SK-N-SH treated with all-trans-retinoic acid at 6 μM for 48 hours (cell line): Measurements from ENCODE around the gene AAGAB.
A peak's percentile ranks its signal among the peaks of the same experiment; 100 is the strongest.

Source experiments
- ATAC-seq: fragments of 200-7000 bp; cut with Tn5 transposase; 3 replicates; pipeline ENCODE4 v1.9.1; 2020; ENCODE audit warnings: mild to moderate bottlenecking, moderate library complexity
- ARNTL ChIP-seq: fragments of 450-650 bp; formaldehyde crosslinking; IDR thresholded peaks from 2 replicates; pipeline ENCODE4 v1.5.0; 2020; ENCODE audit warnings: low read depth, mild to moderate bottlenecking, moderate library complexity, borderline replicate concordance
- BACH2 ChIP-seq: fragments of 250-450 bp; sonication (Bioruptor Pico); IDR thresholded peaks from 2 replicates; pipeline ENCODE4 v1.9.0; 2021; ENCODE audit warnings: mild to moderate bottlenecking, borderline replicate concordance
- CREB5 ChIP-seq: fragments of 250-450 bp; sonication (Bioruptor Pico); IDR thresholded peaks from 2 replicates; pipeline ENCODE4 v1.5.1; 2020; ENCODE audit warnings: low read depth, mild to moderate bottlenecking, moderate library complexity
- CSDC2 ChIP-seq: fragments of 250-450 bp; sonication (Bioruptor Pico); IDR thresholded peaks from 2 replicates; pipeline ENCODE4 v1.5.0; 2020; ENCODE audit warnings: mild to moderate bottlenecking, moderate library complexity
- GLIS3 ChIP-seq: fragments of 250-450 bp; sonication (Bioruptor Pico); IDR thresholded peaks from 2 replicates; pipeline ENCODE4 v1.5.0; 2020; ENCODE audit warnings: mild to moderate bottlenecking, moderate library complexity
- ISL1 ChIP-seq: fragments of 250-450 bp; sonication (Bioruptor Pico); IDR thresholded peaks from 2 replicates; pipeline ENCODE4 v2.1.2; 2022; ENCODE audit warnings: mild to moderate bottlenecking, moderate library complexity
- OSR1 ChIP-seq: fragments of 250-450 bp; sonication (Bioruptor Pico); IDR thresholded peaks from 2 replicates; pipeline ENCODE4 v1.8.0; 2022; ENCODE audit warnings: moderate library complexity, mild to moderate bottlenecking, inconsistent platforms
- RARB ChIP-seq: fragments of 250-450 bp; sonication (Bioruptor Pico); IDR thresholded peaks from 2 replicates; pipeline ENCODE4 v1.8.0; 2021; ENCODE audit warnings: mild to moderate bottlenecking, moderate library complexity
- SNAI2 ChIP-seq: fragments of 250-450 bp; sonication (Bioruptor Pico); IDR thresholded peaks from 2 replicates; pipeline ENCODE4 v1.5.0; 2020; ENCODE audit warnings: mild to moderate bottlenecking, moderate library complexity
- TCF4 ChIP-seq: fragments of 250-450 bp; sonication (Bioruptor Pico); IDR thresholded peaks from 2 replicates; pipeline ENCODE4 v1.8.0; 2021; ENCODE audit warnings: mild to moderate bottlenecking, moderate library complexity, borderline replicate concordance
- TOX ChIP-seq: fragments of 250-450 bp; sonication (Bioruptor Pico); IDR thresholded peaks from 2 replicates; pipeline ENCODE4 v1.8.0; 2021; ENCODE audit warnings: mild to moderate bottlenecking, moderate library complexity, borderline replicate concordance
- TSHZ2 ChIP-seq: fragments of 250-450 bp; sonication (Bioruptor Pico); IDR thresholded peaks from 2 replicates; pipeline ENCODE4 v1.5.0; 2020; ENCODE audit warnings: mild to moderate bottlenecking, moderate library complexity
- ZC3H10 ChIP-seq: fragments of 250-450 bp; sonication (Bioruptor Pico); IDR thresholded peaks from 2 replicates; pipeline ENCODE4 v1.5.1; 2021; ENCODE audit warnings: mild to moderate bottlenecking, moderate library complexity
- ZFP3 ChIP-seq: fragments of 250-450 bp; sonication (Bioruptor Pico); IDR thresholded peaks from 2 replicates; pipeline ENCODE4 v1.5.0; 2020; ENCODE audit warnings: mild to moderate bottlenecking, moderate library complexity
- ZFP30 ChIP-seq: fragments of 450-650 bp; formaldehyde crosslinking; IDR thresholded peaks from 2 replicates; pipeline ENCODE4 v1.5.0; 2022; ENCODE audit warnings: mild to moderate bottlenecking, moderate library complexity
- ZNF565 ChIP-seq: fragments of 450-650 bp; formaldehyde crosslinking; conservative IDR thresholded peaks from 2 replicates; pipeline ENCODE4 v1.5.0; 2020; ENCODE audit warnings: low read depth, mild to moderate bottlenecking, moderate library complexity
- ZNF70 ChIP-seq: fragments of 450-650 bp; formaldehyde crosslinking; IDR thresholded peaks from 2 replicates; pipeline ENCODE4 v1.5.0; 2020; ENCODE audit warnings: mild to moderate bottlenecking, moderate library complexity
- ZNF8 ChIP-seq: fragments of 450-650 bp; formaldehyde crosslinking; IDR thresholded peaks from 2 replicates; pipeline ENCODE4 v1.5.0; 2020; ENCODE audit warnings: mild to moderate bottlenecking, moderate library complexity
- TF ChIP-seq, protein P1 (sequence below): fragments of 250-450 bp; sonication (Bioruptor Pico); IDR thresholded peaks from 2 replicates; pipeline ENCODE4 v1.5.1; 2021; ENCODE audit warnings: mild to moderate bottlenecking, moderate library complexity
- TF ChIP-seq, protein P2 (sequence below): fragments of 250-450 bp; sonication (Bioruptor Pico); IDR thresholded peaks from 2 replicates; pipeline ENCODE4 v1.8.0; 2020; ENCODE audit warnings: mild to moderate bottlenecking, moderate library complexity, borderline replicate concordance
- TF ChIP-seq, protein P3 (sequence below): fragments of 250-450 bp; sonication (Bioruptor Pico); IDR thresholded peaks from 2 replicates; pipeline ENCODE4 v1.8.0; 2021; ENCODE audit warnings: low read depth, mild to moderate bottlenecking, moderate library complexity, borderline replicate concordance

AAGAB gene

DNA sequence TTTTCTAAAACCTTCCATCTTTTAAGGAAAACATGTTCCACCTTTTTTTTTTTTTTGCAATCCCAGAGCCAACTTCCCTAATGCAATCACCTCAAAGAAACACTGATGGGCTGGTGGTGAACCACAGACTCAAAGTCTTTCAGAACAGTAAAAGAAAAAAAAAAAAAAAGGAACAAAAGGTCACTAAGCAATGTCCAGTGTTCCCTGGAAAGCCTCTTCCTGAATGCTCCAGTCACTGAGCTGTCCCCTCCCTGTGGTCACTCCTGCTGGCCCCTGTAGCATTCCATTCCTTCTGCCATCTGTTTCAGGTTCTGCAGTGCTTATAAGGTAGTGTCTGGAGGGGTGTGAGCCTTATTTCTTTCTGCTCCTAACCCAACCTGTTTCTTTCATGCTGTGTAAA, 53.3 kb downstream of the AAGAB start:
- no peak for TF ChIP-seq ZNF565 (CRISPR knock-in tag)
- 0 out of 2 replicates have a peak, but pooled peaks have one; percentile 6 for TF ChIP-seq TCF4 (CRISPR knock-in tag)
- TF ChIP-seq ZFP30 (CRISPR knock-in tag) = no peak
- peak; percentile 23; the same call in 1 of the 3 replicates for ATAC-seq

- 0 out of 2 replicates have a peak, but pooled peaks have one; percentile 6 for TF ChIP-seq CREB5 (CRISPR knock-in tag)
- no peak for TF ChIP-seq SNAI2 (CRISPR knock-in tag)
- TF ChIP-seq, all 23 proteins: peak for 1
- ATAC-seq = peak; percentile 12; the same call in 1 of the 3 replicates
Measured at GRCh38 chr15:67199881-67200763, 54.3 kb downstream of the AAGAB start.

DNA sequence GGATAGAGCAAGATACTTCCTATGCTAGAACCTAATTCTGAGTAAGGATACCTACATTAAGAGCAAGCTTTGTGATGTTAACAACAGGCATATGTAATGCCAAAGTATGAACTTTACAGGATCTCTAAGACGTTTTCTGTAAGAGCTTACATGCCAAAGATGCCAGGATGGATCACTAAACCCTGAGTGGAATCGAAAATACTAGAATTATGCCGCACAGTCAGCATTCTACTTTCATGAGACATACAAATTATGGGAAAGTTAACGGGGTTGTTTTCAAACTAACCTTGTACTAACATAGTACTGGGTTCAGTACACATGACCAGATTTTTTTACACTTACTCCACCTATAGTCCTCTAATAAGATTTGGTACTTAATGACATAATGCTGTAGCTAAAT, 55.1 kb downstream of the AAGAB start:
- no peak for ATAC-seq

More for the DNA sequence above, 55.1 kb downstream of the AAGAB start:
- TF ChIP-seq OSR1 (no peak), ARNTL (CRISPR knock-in tag) (no peak), CSDC2 (CRISPR knock-in tag) (no peak), RARB (CRISPR knock-in tag) (no peak), TOX (CRISPR knock-in tag) (no peak), TCF4 (CRISPR knock-in tag) (no peak), ZNF565 (CRISPR knock-in tag) (no peak), GLIS3 (CRISPR knock-in tag) (no peak), BACH2 (CRISPR knock-in tag) (no peak), ZNF70 (CRISPR knock-in tag) (no peak), ZFP3 (CRISPR knock-in tag) (no peak), SNAI2 (CRISPR knock-in tag) (no peak), CREB5 (CRISPR knock-in tag) (no peak), ZC3H10 (no peak), ISL1 (CRISPR knock-in tag) (no peak), TSHZ2 (CRISPR knock-in tag) (no peak), ZNF8 (no peak)
- TF ChIP-seq, protein P1, sequence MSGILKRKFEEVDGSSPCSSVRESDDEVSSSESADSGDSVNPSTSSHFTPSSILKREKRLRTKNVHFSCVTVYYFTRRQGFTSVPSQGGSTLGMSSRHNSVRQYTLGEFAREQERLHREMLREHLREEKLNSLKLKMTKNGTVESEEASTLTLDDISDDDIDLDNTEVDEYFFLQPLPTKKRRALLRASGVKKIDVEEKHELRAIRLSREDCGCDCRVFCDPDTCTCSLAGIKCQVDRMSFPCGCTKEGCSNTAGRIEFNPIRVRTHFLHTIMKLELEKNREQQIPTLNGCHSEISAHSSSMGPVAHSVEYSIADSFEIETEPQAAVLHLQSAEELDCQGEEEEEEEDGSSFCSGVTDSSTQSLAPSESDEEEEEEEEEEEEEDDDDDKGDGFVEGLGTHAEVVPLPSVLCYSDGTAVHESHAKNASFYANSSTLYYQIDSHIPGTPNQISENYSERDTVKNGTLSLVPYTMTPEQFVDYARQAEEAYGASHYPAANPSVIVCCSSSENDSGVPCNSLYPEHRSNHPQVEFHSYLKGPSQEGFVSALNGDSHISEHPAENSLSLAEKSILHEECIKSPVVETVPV (CRISPR knock-in tag) = no peak
- TF ChIP-seq, protein P2, sequence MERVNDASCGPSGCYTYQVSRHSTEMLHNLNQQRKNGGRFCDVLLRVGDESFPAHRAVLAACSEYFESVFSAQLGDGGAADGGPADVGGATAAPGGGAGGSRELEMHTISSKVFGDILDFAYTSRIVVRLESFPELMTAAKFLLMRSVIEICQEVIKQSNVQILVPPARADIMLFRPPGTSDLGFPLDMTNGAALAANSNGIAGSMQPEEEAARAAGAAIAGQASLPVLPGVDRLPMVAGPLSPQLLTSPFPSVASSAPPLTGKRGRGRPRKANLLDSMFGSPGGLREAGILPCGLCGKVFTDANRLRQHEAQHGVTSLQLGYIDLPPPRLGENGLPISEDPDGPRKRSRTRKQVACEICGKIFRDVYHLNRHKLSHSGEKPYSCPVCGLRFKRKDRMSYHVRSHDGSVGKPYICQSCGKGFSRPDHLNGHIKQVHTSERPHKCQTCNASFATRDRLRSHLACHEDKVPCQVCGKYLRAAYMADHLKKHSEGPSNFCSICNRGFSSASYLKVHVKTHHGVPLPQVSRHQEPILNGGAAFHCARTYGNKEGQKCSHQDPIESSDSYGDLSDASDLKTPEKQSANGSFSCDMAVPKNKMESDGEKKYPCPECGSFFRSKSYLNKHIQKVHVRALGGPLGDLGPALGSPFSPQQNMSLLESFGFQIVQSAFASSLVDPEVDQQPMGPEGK (CRISPR knock-in tag) = no peak
- TF ChIP-seq, protein P3, sequence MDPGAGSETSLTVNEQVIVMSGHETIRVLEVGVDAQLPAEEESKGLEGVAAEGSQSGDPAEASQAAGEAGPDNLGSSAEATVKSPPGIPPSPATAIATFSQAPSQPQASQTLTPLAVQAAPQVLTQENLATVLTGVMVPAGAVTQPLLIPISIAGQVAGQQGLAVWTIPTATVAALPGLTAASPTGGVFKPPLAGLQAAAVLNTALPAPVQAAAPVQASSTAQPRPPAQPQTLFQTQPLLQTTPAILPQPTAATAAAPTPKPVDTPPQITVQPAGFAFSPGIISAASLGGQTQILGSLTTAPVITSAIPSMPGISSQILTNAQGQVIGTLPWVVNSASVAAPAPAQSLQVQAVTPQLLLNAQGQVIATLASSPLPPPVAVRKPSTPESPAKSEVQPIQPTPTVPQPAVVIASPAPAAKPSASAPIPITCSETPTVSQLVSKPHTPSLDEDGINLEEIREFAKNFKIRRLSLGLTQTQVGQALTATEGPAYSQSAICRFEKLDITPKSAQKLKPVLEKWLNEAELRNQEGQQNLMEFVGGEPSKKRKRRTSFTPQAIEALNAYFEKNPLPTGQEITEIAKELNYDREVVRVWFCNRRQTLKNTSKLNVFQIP (CRISPR knock-in tag) = no peak
- TF ChIP-seq, all 23 proteins: peak for 0
